Spleen (tissue), 13 donors: ENCODE data around the gene VAMP1. TPM values are rescaled to one million over a fixed set of nuclear protein-coding genes. Genes with fewer than 3 reads are reported as not detected.
A peak's percentile ranks its signal among the peaks of the same experiment; 100 is the strongest.

Experiments used
- DNase-seq: peaks from one replicate; pipeline ENCODE4 v3.0.0-alpha.2; 2020
- H3K27ac ChIP-seq, 8 donors: fragments of 200-600 bp; sonication (generic) in 7 of 8; 1 replicate in 4 of 8; 2 replicates in 4 of 8; pipeline versions ENCODE4 v1.5.0 to v1.8.0; 2016 to 2021; ENCODE audit warnings: inconsistent platforms in 4 of 8, mild to moderate bottlenecking in 4 of 8, moderate library complexity in 1 of 8
- H3K27me3 ChIP-seq, 7 donors: fragments of 200-600 bp; sonication (generic) in 6 of 7; replicated peaks in 1 of 7; 1 replicate in 4 of 7; 2 replicates in 3 of 7; pipeline versions ENCODE4 v1.5.0 to v1.8.0; 2016 to 2021; ENCODE audit warnings: inconsistent platforms in 3 of 7, mild to moderate bottlenecking in 1 of 7
- H3K36me3 ChIP-seq, 6 donors: fragments of 200-600 bp; sonication (generic) in 5 of 6; 1 replicate in 4 of 6; 2 replicates in 2 of 6; pipeline versions ENCODE4 v1.5.0 to v1.8.0; 2016 to 2021; ENCODE audit warnings: inconsistent platforms in 2 of 6
- H3K4me1 ChIP-seq, 6 donors: fragments of 200-600 bp; sonication (generic) in 5 of 6; 1 replicate in 3 of 6; 2 replicates in 3 of 6; pipeline versions ENCODE4 v1.5.0 to v1.8.0; 2016 to 2021; ENCODE audit warnings: inconsistent platforms in 3 of 6
- H3K4me3 ChIP-seq, 8 donors: fragments of 200-600 bp; sonication (generic) in 7 of 8; 1 replicate in 4 of 8; 2 replicates in 4 of 8; pipeline versions ENCODE4 v1.5.0 to v1.8.0; 2016 to 2021; ENCODE audit warnings: inconsistent platforms in 4 of 8, mild to moderate bottlenecking in 4 of 8, moderate library complexity in 2 of 8
- H3K9me3 ChIP-seq, 8 donors: fragments of 200-600 bp; sonication (generic) in 7 of 8; 1 replicate in 4 of 8; 2 replicates in 4 of 8; pipeline versions ENCODE4 v1.5.0 to v1.8.0; 2016 to 2021; ENCODE audit warnings: inconsistent platforms in 4 of 8
- CTCF ChIP-seq, 11 experiments: fragments of 200-600 bp in 7 of 11; fragments of 450-650 bp in 4 of 11; sonication (generic) in 4 of 11; IDR thresholded peaks in 8 of 11; conservative IDR thresholded peaks in 3 of 11; 1 replicate in 7 of 11; 2 replicates in 4 of 11; pipeline versions ENCODE4 v1.4.0 to v1.8.0; 2016 to 2021; ENCODE audit warnings: antibody characterized with exemption in 11 of 11, inconsistent platforms in 4 of 11, mild to moderate bottlenecking in 1 of 11
- POLR2A ChIP-seq, 3 donors: fragments of 450-650 bp; IDR thresholded peaks; one replicate each; pipeline ENCODE4 v1.5.1; 2017; ENCODE audit warnings: antibody characterized with exemption in 3 of 3, mild to moderate bottlenecking in 1 of 3
- POLR2AphosphoS5 ChIP-seq, 3 donors: sonication (generic); formaldehyde crosslinking; IDR thresholded peaks; one replicate each; pipeline ENCODE4 v1.5.1; 2017; ENCODE audit warnings: antibody characterized with exemption in 3 of 3
- WGBS, 5 donors: extraction: QIAGEN DNeasy Blood & Tissue Kit in 3 of 5; methylation state at CpG; one replicate each; pipeline versions ENCODE4 v1.1.5 to v1.1.7; 2013 to 2018; 5-methylcytosine and 5-hydroxymethylcytosine counted together
- intact Hi-C: fragments of 100-400 bp; cut with DNase I; formaldehyde crosslinking; loops from one replicate; pipeline ENCODE4 v1.15.0; 2023; ENCODE audit warnings: low total_unique reads
- long read RNA-seq, 2 donors: transcript quantifications; one replicate each; lab custom pipeline, GENCODE V29; 2026
- polyA plus RNA-seq, 3 donors: library from polyadenylated mRNA; stranded (reverse); fragments of 200-250 nt; gene quantifications; one replicate each; pipeline ENCODE4 v1.2.1, GENCODE V29; 2013
- total RNA-seq, 7 donors: library from RNA; depleted of rRNA in 3 of 7; stranded (reverse); fragments of >200 nt in 3 of 7; fragmentation: NEBNext Ultra II Directional in 4 of 7; extraction: Animal tissue kit (Norgen Biotek cat#: 25700) in 4 of 7; gene quantifications; one replicate each; pipeline versions ENCODE4 v1.1.0 to v1.2.1, GENCODE V29; 2016 to 2021
- donor health status: healthy with polysubstance abuse.
- donor health status: DM: no; HTN: no; CAD: no; lungs with moderate emphysema.
- donor health status: DM: no; HTN: no; CAD: no.
- donor health status: Bipolar disorder and iron deficiency.
- donor health status: healthy.
- donor health status: DM: no; HTN: no; CAD: no.
- donor health status: DM: yes; HTN: yes; CAD: no.

The VAMP1 gene, protein sequence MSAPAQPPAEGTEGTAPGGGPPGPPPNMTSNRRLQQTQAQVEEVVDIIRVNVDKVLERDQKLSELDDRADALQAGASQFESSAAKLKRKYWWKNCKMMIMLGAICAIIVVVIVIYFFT
- 10 to 100 TPM; 18.5 to 32.5 (median 24.2) TPM for total RNA-seq
- 10 to 100 TPM; 11.0 to 20.7 (median 17.9) TPM for polyA plus RNA-seq
- long read RNA-seq, donor 1, partial matches to known transcripts = 0 of 2 reads
- long read RNA-seq, donor 1, other reads (novel, unspliced or antisense) = 0 of 2 reads
- long read RNA-seq, donor 2, partial matches to known transcripts = 0 of 2 reads
- long read RNA-seq, donor 2, other reads (novel, unspliced or antisense) = 0 of 2 reads

GRCh38 chr12:6470375-6471163 lies at the start of gene VAMP1:
Gene VAMP1 (minus strand): TSS chr12:6470677. CDS start chr12:6470531, 146 bp downstream.
- H3K36me3 ChIP-seq = peaks cover 0 to 31% (median 7%) of the 10 kb centered on the region in 6 donors
- no peaks in the 10 kb centered on the region for H3K27me3 ChIP-seq
- peak; percentile 99 for DNase-seq
- 0 to 2% (median 1%) methylated on average over 33 to 69 of the region's 69 CpGs for WGBS, 5 donors
- peaks cover 27 to 59% (median 52%) of the 10 kb centered on the region in 6 donors for H3K4me1 ChIP-seq
- peak within 1 kb of the TSS; percentile 89 to 97 (median 91) for H3K27ac ChIP-seq
- TF ChIP-seq POLR2AphosphoS5 (IDR thresholded peaks at IDR 0.05) (peak; percentile 100), CTCF (IDR thresholded peaks at IDR 0.05 in 8 of 11, conservative IDR thresholded peaks at IDR 0.05 in 3 of 11) (peak in 8 of 11 experiments; percentile 14 to 56 (median 26)), POLR2A (IDR thresholded peaks at IDR 0.05) (peak; percentile 96 to 100 (median 98))
- no peaks in the 10 kb centered on the region for H3K9me3 ChIP-seq
- intact Hi-C loops = loop anchor here (5.0 kb wide), 1 partner anchor 48 kb away; no protein-coding TSS in a partner anchor
- peak within 1 kb of the TSS; percentile 64 to 94 (median 79) for H3K4me3 ChIP-seq

DNA sequence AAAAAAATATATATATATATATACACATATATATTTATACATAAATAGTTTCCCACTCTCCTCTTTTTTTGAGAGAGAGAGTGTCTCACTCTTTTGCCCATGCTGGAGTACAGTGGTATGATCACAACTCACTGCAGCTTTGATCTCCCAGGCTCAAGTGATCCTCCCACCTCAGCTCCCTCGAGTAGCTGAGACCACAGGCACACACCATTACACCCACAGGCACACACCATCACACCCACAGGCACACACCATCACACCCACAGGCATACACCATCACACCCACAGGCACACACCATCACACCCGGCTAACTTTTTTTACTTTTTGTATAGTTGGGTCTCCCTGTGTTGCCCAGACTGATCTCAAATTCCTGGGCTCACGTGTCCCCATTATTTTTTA lies 49.7 kb upstream of the VAMP1 start:
- peaks cover 2 to 100% (median 92%) of the 10 kb centered on the region in 6 donors for H3K36me3 ChIP-seq
- no peaks in the 10 kb centered on the region for H3K9me3 ChIP-seq
- intact Hi-C loops = no loop called here
- no peak overlapping the region for H3K27ac ChIP-seq
- no peak overlapping the region for H3K4me3 ChIP-seq
- no peaks in the 10 kb centered on the region for H3K27me3 ChIP-seq
- TF ChIP-seq POLR2AphosphoS5 (IDR thresholded peaks at IDR 0.05) (no peak), CTCF (IDR thresholded peaks at IDR 0.05 in 8 of 11, conservative IDR thresholded peaks at IDR 0.05 in 3 of 11) (no peak), POLR2A (IDR thresholded peaks at IDR 0.05) (no peak)
- no peaks in the 10 kb centered on the region for H3K4me1 ChIP-seq
- DNase-seq = no peak
- WGBS, 5 donors = 70 to 84% (median 81%) methylated on average over 3 of the region's 3 CpGs

DNA sequence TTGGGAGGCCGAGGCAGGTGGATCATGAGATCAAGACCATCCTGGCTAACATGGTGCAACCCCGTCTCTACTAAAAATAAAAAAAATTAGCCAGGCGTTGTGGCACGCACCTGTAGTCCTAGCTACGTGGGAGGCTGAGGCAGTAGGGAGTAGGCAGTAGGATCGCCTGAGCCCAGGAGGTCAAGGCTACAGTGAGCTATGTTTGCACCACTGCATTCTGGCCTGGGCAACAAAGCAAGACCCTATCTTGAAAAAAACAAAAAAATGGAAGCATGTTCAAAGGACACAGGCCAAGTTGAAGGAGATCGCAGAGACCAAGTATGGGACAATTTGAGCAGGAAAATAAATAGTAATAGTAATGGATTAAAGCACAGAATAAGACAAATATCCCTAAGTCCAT lies 37.6 kb upstream of the VAMP1 start:
- Histone ChIP-seq H3K36me3 (peaks cover 0 to 98% (median 51%) of the 10 kb centered on the region in 6 donors), H3K27ac (no peak overlapping the region), H3K4me3 (no peak overlapping the region), H3K27me3 (no peaks in the 10 kb centered on the region), H3K4me1 (no peaks in the 10 kb centered on the region), H3K9me3 (no peaks in the 10 kb centered on the region)
- no peak for TF ChIP-seq CTCF (IDR thresholded peaks at IDR 0.05 in 8 of 11, conservative IDR thresholded peaks at IDR 0.05 in 3 of 11)
- TF ChIP-seq POLR2AphosphoS5 (IDR thresholded peaks at IDR 0.05) = no peak
- 79 to 89% (median 81%) methylated on average over 7 of the region's 7 CpGs for WGBS, 5 donors
- DNase-seq = no peak
- intact Hi-C loops = no loop called here
